PC-9 (cell line): ENCODE results near the gene CNTN1. TPM values are rescaled to one million over a fixed set of nuclear protein-coding genes. Genes with fewer than 3 reads are reported as not detected.

Source experiments
- BruUV-seq: library from RNA; stranded (reverse); fragments of 400-500 nt; replicated peaks from 2 replicates; lab custom pipeline; 2021; lab: Mats Ljungman, UMichigan
- CTCF ChIA-PET: fragments of 300-600 bp; sonication (Branson Sonifier 250); formaldehyde crosslinking; loops from one replicate; lab custom pipeline; 2022; ENCODE audit warnings: antibody characterized with exemption; lab: Charles Lee
- POLR2A ChIA-PET: fragments of 300-600 bp; sonication (Branson Sonifier 250); formaldehyde crosslinking; loops from one replicate; lab custom pipeline; 2022; ENCODE audit warnings: antibody characterized with exemption; ENCODE audit not compliant: unreplicated experiment; lab: Charles Lee
- DNase-seq, 2 experiments: peaks; one replicate each; pipeline versions ENCODE4 v3.0.0 to v3.0.0-alpha.2; 2015 to 2022; ENCODE audit warnings: mixed read lengths in 1 of 2
- H2AFZ ChIP-seq: fragments of 200-600 bp; sonication (generic); 2 replicates; pipeline ENCODE4 v1.8.1; 2017; ENCODE audit warnings: antibody characterized with exemption
- H3F3A ChIP-seq: fragments of 200-600 bp; sonication (generic); 2 replicates; pipeline ENCODE4 v1.8.1; 2017; ENCODE audit warnings: antibody characterized with exemption, mild to moderate bottlenecking, low read depth; ENCODE audit not compliant: insufficient read depth
- H3K27ac ChIP-seq: fragments of 200-600 bp; sonication (generic); 2 replicates; pipeline ENCODE4 v1.6.1; 2016; ENCODE audit warnings: mixed run types
- H3K27me3 ChIP-seq: fragments of 200-600 bp; sonication (generic); 2 replicates; pipeline ENCODE4 v1.6.1; 2016; ENCODE audit warnings: low read depth, mixed run types; ENCODE audit not compliant: insufficient read depth
- H3K36me3 ChIP-seq: fragments of 200-600 bp; sonication (generic); 2 replicates; pipeline ENCODE4 v1.6.1; 2016; ENCODE audit warnings: low read depth, mixed run types
- H3K4me1 ChIP-seq: fragments of 200-600 bp; sonication (generic); replicated peaks from 2 replicates; pipeline ENCODE4 v1.6.1; 2016; ENCODE audit warnings: mixed run types; ENCODE audit not compliant: insufficient read depth
- H3K4me2 ChIP-seq: fragments of 200-600 bp; sonication (generic); 2 replicates; pipeline ENCODE4 v1.6.1; 2017; ENCODE audit warnings: mixed run types
- H3K4me3 ChIP-seq: fragments of 200-600 bp; sonication (generic); 2 replicates; pipeline ENCODE4 v1.6.1; 2016; ENCODE audit warnings: mixed run types
- H3K79me2 ChIP-seq: fragments of 200-600 bp; sonication (generic); 2 replicates; pipeline ENCODE4 v1.6.1; 2017; ENCODE audit warnings: low read depth, mixed run types
- H3K9me2 ChIP-seq: fragments of 200-600 bp; sonication (generic); 2 replicates; pipeline ENCODE4 v1.8.1; 2017; ENCODE audit warnings: mild to moderate bottlenecking; ENCODE audit not compliant: insufficient read depth
- H3K9me3 ChIP-seq: fragments of 200-600 bp; sonication (generic); 2 replicates; pipeline ENCODE4 v1.8.1; 2016; ENCODE audit warnings: low read depth; ENCODE audit not compliant: insufficient read depth
- H4K20me1 ChIP-seq: fragments of 200-600 bp; sonication (generic); 2 replicates; pipeline ENCODE4 v1.8.1; 2017; ENCODE audit not compliant: insufficient read depth
- EZH2 ChIP-seq: fragments of 200-600 bp; sonication (generic); IDR thresholded peaks from 2 replicates; pipeline ENCODE4 v1.8.0; 2017; ENCODE audit warnings: antibody characterized with exemption, low read depth
- intact Hi-C: fragments of 100-400 bp; cut with micrococcal nuclease; formaldehyde crosslinking; loops from one replicate; pipeline ENCODE4 v1.10.0; 2022; ENCODE audit not compliant: unreplicated experiment
- total RNA-seq: library from RNA; stranded (reverse); gene quantifications from 2 replicates; pipeline ENCODE4 v1.2.3, GENCODE V29; 2021
- TF ChIP-seq, protein P1 (sequence below): fragments of 200-600 bp; sonication (generic); conservative IDR thresholded peaks from 2 replicates; pipeline ENCODE4 v1.6.1; 2017; ENCODE audit warnings: mixed run types, antibody characterized with exemption, mild to moderate bottlenecking, moderate library complexity

CNTN1 gene
- total RNA-seq, 1 experiment from 2014 or later, result 0.37 TPM

DNA sequence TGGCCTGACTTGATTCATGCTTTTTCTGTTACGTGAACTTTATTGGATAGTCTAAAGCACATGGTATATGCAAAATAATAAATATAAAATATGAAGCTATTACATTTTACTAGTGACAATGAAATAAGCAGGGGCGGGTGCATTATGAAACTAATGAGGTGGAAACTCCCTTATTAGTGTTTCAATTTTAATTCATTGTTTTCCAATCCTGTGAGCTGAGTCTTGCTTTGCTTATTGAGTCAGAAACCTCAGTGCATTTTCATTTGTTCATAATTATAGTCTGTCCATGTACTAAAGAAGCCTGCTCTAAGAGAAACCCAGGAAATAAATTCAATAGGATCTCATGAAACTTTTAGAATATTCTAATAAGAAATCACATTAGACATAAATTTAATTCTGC is 78.5 kb downstream of the CNTN1 start:
- DNase-seq, result no peak
- Histone ChIP-seq H3K4me1 (no peaks in the 10 kb centered on the region), H3K27me3 (no peaks in the 10 kb centered on the region), H3K9me2 (no peaks in the 10 kb centered on the region), H3K4me3 (no peak overlapping the region), H3F3A (no peaks in the 10 kb centered on the region), H2AFZ (no peak overlapping the region), H3K9me3 (no peaks in the 10 kb centered on the region; the same call in 1 of the 2 replicates), H4K20me1 (no peaks in the 10 kb centered on the region), H3K27ac (no peak overlapping the region), H3K79me2 (no peaks in the 10 kb centered on the region), H3K36me3 (no peaks in the 10 kb centered on the region), H3K4me2 (no peak overlapping the region)
- TF ChIP-seq EZH2, result no peak
- TF ChIP-seq, protein P1, sequence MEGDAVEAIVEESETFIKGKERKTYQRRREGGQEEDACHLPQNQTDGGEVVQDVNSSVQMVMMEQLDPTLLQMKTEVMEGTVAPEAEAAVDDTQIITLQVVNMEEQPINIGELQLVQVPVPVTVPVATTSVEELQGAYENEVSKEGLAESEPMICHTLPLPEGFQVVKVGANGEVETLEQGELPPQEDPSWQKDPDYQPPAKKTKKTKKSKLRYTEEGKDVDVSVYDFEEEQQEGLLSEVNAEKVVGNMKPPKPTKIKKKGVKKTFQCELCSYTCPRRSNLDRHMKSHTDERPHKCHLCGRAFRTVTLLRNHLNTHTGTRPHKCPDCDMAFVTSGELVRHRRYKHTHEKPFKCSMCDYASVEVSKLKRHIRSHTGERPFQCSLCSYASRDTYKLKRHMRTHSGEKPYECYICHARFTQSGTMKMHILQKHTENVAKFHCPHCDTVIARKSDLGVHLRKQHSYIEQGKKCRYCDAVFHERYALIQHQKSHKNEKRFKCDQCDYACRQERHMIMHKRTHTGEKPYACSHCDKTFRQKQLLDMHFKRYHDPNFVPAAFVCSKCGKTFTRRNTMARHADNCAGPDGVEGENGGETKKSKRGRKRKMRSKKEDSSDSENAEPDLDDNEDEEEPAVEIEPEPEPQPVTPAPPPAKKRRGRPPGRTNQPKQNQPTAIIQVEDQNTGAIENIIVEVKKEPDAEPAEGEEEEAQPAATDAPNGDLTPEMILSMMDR, result no peak
- no TSS peak for BruUV-seq
- ChIA-PET POLR2A (no interaction called here), CTCF (no interaction called here)
- intact Hi-C loops, result no loop called here

- no peak overlapping the region for H3K4me2 ChIP-seq
- intact Hi-C loops, result no loop called here
- no peaks in the 10 kb centered on the region for H3K79me2 ChIP-seq
- no peaks in the 10 kb centered on the region for H3K27me3 ChIP-seq
- no peaks in the 10 kb centered on the region for H3K4me1 ChIP-seq
- TF ChIP-seq, protein P1, result no peak
- TF ChIP-seq EZH2, result no peak
- BruUV-seq, result no TSS peak
- no peak overlapping the region for H3K4me3 ChIP-seq
- no peaks in the 10 kb centered on the region; the same call in 1 of the 2 replicates for H3K9me3 ChIP-seq
- H3F3A ChIP-seq, result no peaks in the 10 kb centered on the region
- H3K27ac ChIP-seq, result no peak overlapping the region
- H2AFZ ChIP-seq, result no peak overlapping the region
- no peak for DNase-seq
- POLR2A ChIA-PET, result no interaction called here
- H4K20me1 ChIP-seq, result no peaks in the 10 kb centered on the region
- H3K36me3 ChIP-seq, result no peaks in the 10 kb centered on the region
- CTCF ChIA-PET, result no interaction called here
- no peaks in the 10 kb centered on the region for H3K9me2 ChIP-seq
Measured at GRCh38 chr12:40775661-40776060, 83.4 kb downstream of the CNTN1 start.

- BruUV-seq, result no TSS peak
- H3K9me2 ChIP-seq, result no peaks in the 10 kb centered on the region
- ChIA-PET POLR2A (no interaction called here), CTCF (no interaction called here)
- no peak for TF ChIP-seq EZH2
- TF ChIP-seq, protein P1, result no peak
- DNase-seq, result no peak
- H3F3A ChIP-seq, result no peaks in the 10 kb centered on the region
- no peaks in the 10 kb centered on the region for H3K79me2 ChIP-seq
- H2AFZ ChIP-seq, result no peak overlapping the region
- H3K9me3 ChIP-seq, result no peaks in the 10 kb centered on the region
- no peak overlapping the region for H3K4me2 ChIP-seq
- intact Hi-C loops, result no loop called here
- no peak overlapping the region for H3K4me3 ChIP-seq
- no peaks in the 10 kb centered on the region for H3K27me3 ChIP-seq
- H3K27ac ChIP-seq, result no peak overlapping the region
- H3K36me3 ChIP-seq, result no peaks in the 10 kb centered on the region
- H3K4me1 ChIP-seq, result no peaks in the 10 kb centered on the region
- no peaks in the 10 kb centered on the region for H4K20me1 ChIP-seq
Measured at GRCh38 chr12:40784102-40784501, 91.9 kb downstream of the CNTN1 start.
